H9 (cell line): ENCODE measurements around the gene ATP13A2. TPM values are rescaled to one million over a fixed set of nuclear protein-coding genes. Genes with fewer than 3 reads are reported as not detected.
"Not testable (repeated sequence)": the region's sequence is repeated elsewhere in the genome, so short reads cannot be mapped to it uniquely, and the experiment has no call there.

Experiments
- DNase-seq: peaks from one replicate; pipeline ENCODE4 v3.0.0-alpha.2; 2017
- H2AFZ ChIP-seq: one replicate; pipeline ENCODE4 v1.6.1; 2013; ENCODE audit warnings: mild to moderate bottlenecking, low read length, control low read depth, moderate library complexity
- H2AK5ac ChIP-seq: 2 replicates; pipeline ENCODE4 v1.6.1; 2013; ENCODE audit warnings: low read length, control low read depth, mixed read lengths; ENCODE audit not compliant: insufficient read length
- H2BK120ac ChIP-seq: one replicate; pipeline ENCODE4 v1.6.1; 2013; ENCODE audit warnings: low read depth, mild to moderate bottlenecking, low read length, control low read depth, inconsistent platforms; ENCODE audit not compliant: poor library complexity, severe bottlenecking
- H2BK12ac ChIP-seq: 2 replicates; pipeline ENCODE4 v1.6.1; 2013; ENCODE audit warnings: low read length, control low read depth, mixed read lengths, low read depth; ENCODE audit not compliant: insufficient read length
- H2BK15ac ChIP-seq: 2 replicates; pipeline ENCODE4 v1.6.1; 2013; ENCODE audit warnings: low read depth, low read length, control low read depth
- H2BK20ac ChIP-seq: one replicate; pipeline ENCODE4 v1.6.1; 2013; ENCODE audit warnings: low read depth, mild to moderate bottlenecking, low read length, control low read depth, inconsistent platforms; ENCODE audit not compliant: poor library complexity, severe bottlenecking
- H2BK5ac ChIP-seq: 2 replicates; pipeline ENCODE4 v1.6.1; 2013; ENCODE audit warnings: low read length, control low read depth, mixed read lengths; ENCODE audit not compliant: insufficient read length
- H3K14ac ChIP-seq: 2 replicates; pipeline ENCODE4 v1.6.1; 2013; ENCODE audit warnings: low read length, control low read depth; ENCODE audit not compliant: insufficient read depth
- H3K18ac ChIP-seq: 2 replicates; pipeline ENCODE4 v1.6.1; 2013; ENCODE audit warnings: low read depth, mild to moderate bottlenecking, mixed read lengths, low read length, control low read depth; ENCODE audit not compliant: insufficient read length
- H3K23ac ChIP-seq: 2 replicates; pipeline ENCODE4 v1.6.1; 2013; ENCODE audit warnings: low read length, control low read depth, mixed read lengths, low read depth; ENCODE audit not compliant: insufficient read length
- H3K23me2 ChIP-seq: 2 replicates; pipeline ENCODE4 v1.6.1; 2013; ENCODE audit warnings: low read depth, mild to moderate bottlenecking, mixed read lengths, low read length, control low read depth; ENCODE audit not compliant: insufficient read length, poor library complexity, severe bottlenecking
- H3K27ac ChIP-seq: 2 replicates; pipeline ENCODE4 v1.5.1; 2013; ENCODE audit warnings: low read length, control low read depth, mixed read lengths, low read depth; ENCODE audit not compliant: insufficient read length
- H3K27me3 ChIP-seq: 2 replicates; pipeline ENCODE4 v1.6.1; 2013; ENCODE audit warnings: low read length, control low read depth, inconsistent platforms; ENCODE audit not compliant: insufficient read depth
- H3K4ac ChIP-seq: 2 replicates; pipeline ENCODE4 v1.6.1; 2013; ENCODE audit warnings: low read depth, mild to moderate bottlenecking, control low read depth, inconsistent platforms, low read length, moderate library complexity
- H3K4me1 ChIP-seq: 2 replicates; pipeline ENCODE4 v1.6.1; 2013; ENCODE audit warnings: low read length, control low read depth, inconsistent platforms; ENCODE audit not compliant: insufficient read depth
- H3K4me2 ChIP-seq: 2 replicates; pipeline ENCODE4 v1.6.1; 2013; ENCODE audit warnings: low read length, control low read depth, mixed read lengths; ENCODE audit not compliant: insufficient read length, insufficient read depth
- H3K56ac ChIP-seq: 2 replicates; pipeline ENCODE4 v1.6.1; 2013; ENCODE audit warnings: low read depth, mild to moderate bottlenecking, mixed read lengths, low read length, control low read depth; ENCODE audit not compliant: insufficient read length
- H3K79me1 ChIP-seq: 2 replicates; pipeline ENCODE4 v1.6.1; 2013; ENCODE audit warnings: low read depth, mild to moderate bottlenecking, moderate library complexity, low read length, control low read depth, inconsistent platforms; ENCODE audit not compliant: insufficient read depth, poor library complexity, severe bottlenecking
- H3K79me2 ChIP-seq: 2 replicates; pipeline ENCODE4 v1.6.1; 2013; ENCODE audit warnings: low read length, control low read depth, inconsistent platforms; ENCODE audit not compliant: insufficient read depth
- H3K9ac ChIP-seq: 2 replicates; pipeline ENCODE4 v1.6.1; 2013; ENCODE audit warnings: low read length, control low read depth, mixed read lengths; ENCODE audit not compliant: insufficient read length; ENCODE audit errors: extremely low read depth
- H3K9me3 ChIP-seq: one replicate; pipeline ENCODE4 v1.6.1; 2013; ENCODE audit warnings: low read depth, low read length, inconsistent platforms; ENCODE audit not compliant: control insufficient read depth
- H3T11ph ChIP-seq: one replicate; pipeline ENCODE4 v1.6.1; 2013; ENCODE audit warnings: mild to moderate bottlenecking, low read length, control low read depth, inconsistent platforms
- H4K20me1 ChIP-seq: one replicate; pipeline ENCODE4 v1.6.1; 2013; ENCODE audit not compliant: control insufficient read depth, insufficient read length, insufficient read depth
- H4K5ac ChIP-seq: 2 replicates; pipeline ENCODE4 v1.6.1; 2013; ENCODE audit warnings: low read depth, mild to moderate bottlenecking, mixed read lengths, low read length, control low read depth; ENCODE audit not compliant: insufficient read length
- H4K8ac ChIP-seq: replicated peaks from 2 replicates; pipeline ENCODE4 v1.6.1; 2013; ENCODE audit warnings: low read length, control low read depth, mixed read lengths, low read depth; ENCODE audit not compliant: insufficient read length
- H4K91ac ChIP-seq: 2 replicates; pipeline ENCODE4 v1.6.1; 2013; ENCODE audit warnings: low read depth, mild to moderate bottlenecking, moderate library complexity, mixed read lengths, low read length, control low read depth; ENCODE audit not compliant: insufficient read length
- H3K27ac Mint-ChIP-seq, 3 experiments: 2 replicates in 2 of 3; 3 replicates in 1 of 3; pipeline ENCODE4 v1.8.0; 2020 to 2021; ENCODE audit warnings: mixed read lengths in 3 of 3, mild to moderate bottlenecking in 1 of 3, moderate library complexity in 1 of 3
- H3K27me3 Mint-ChIP-seq: 2 replicates; pipeline ENCODE4 v1.8.0; 2021; ENCODE audit warnings: low read depth, mild to moderate bottlenecking, moderate library complexity, mixed read lengths
- H3K36me3 Mint-ChIP-seq, 3 experiments: 2 replicates in 2 of 3; 3 replicates in 1 of 3; pipeline ENCODE4 v1.8.0; 2020 to 2021; ENCODE audit warnings: low read depth in 3 of 3, mixed read lengths in 3 of 3; ENCODE audit not compliant: insufficient read depth in 1 of 3
- H3K4me1 Mint-ChIP-seq, 2 experiments: 2 replicates each; pipeline ENCODE4 v1.8.0; 2020; ENCODE audit warnings: mixed read lengths in 2 of 2
- H3K4me3 Mint-ChIP-seq, 2 experiments: 2 replicates in 1 of 2; 3 replicates in 1 of 2; pipeline ENCODE4 v1.8.0; 2020 to 2021; ENCODE audit warnings: mild to moderate bottlenecking in 2 of 2, mixed read lengths in 2 of 2, moderate library complexity in 1 of 2
- H3K9me3 Mint-ChIP-seq, 2 experiments: 2 replicates in 1 of 2; 3 replicates in 1 of 2; pipeline ENCODE4 v1.8.0; 2020; ENCODE audit warnings: mild to moderate bottlenecking in 2 of 2, mixed read lengths in 2 of 2, moderate library complexity in 1 of 2
- CTCF ChIP-seq: fragments of 200-600 bp; sonication (generic); conservative IDR thresholded peaks from 3 replicates; pipeline ENCODE4 v1.8.0; 2021; ENCODE audit warnings: antibody characterized with exemption, mild to moderate bottlenecking
- WGBS: extraction: QIAGEN DNeasy Blood & Tissue Kit; methylation state at CpG from one replicate; pipeline ENCODE4 v1.1.7; 2013; ENCODE audit warnings: missing lambda C conversion rate, low lambda C conversion rate, mixed read lengths; ENCODE audit not compliant: insufficient read length; ENCODE audit errors: extremely low coverage; 5-methylcytosine and 5-hydroxymethylcytosine counted together
- total RNA-seq: library from RNA; stranded (reverse); gene quantifications from 2 replicates; pipeline ENCODE4 v1.2.1, GENCODE V29; 2021

The ATP13A2 gene
- total RNA-seq, 1 experiment from 2014 or later: 53.6 TPM

- DNase-seq: no peak
- Histone ChIP-seq H3K18ac (no peak overlapping the region), H2BK20ac (no peak overlapping the region), H3K9ac (no peak overlapping the region), H4K20me1 (no peaks in the 10 kb centered on the region), H3K9me3 (no peaks in the 10 kb centered on the region), H4K8ac (no peak overlapping the region), H3K27me3 (no peaks in the 10 kb centered on the region), H2BK120ac (no peak overlapping the region), H3K4me1 (no peaks in the 10 kb centered on the region), H3T11ph (no peak overlapping the region), H3K56ac (no peak overlapping the region), H4K91ac (no peak overlapping the region), H3K27ac (no peak overlapping the region), H3K14ac (no peak overlapping the region), H2BK5ac (no peak overlapping the region), H4K5ac (no peak overlapping the region), H2AK5ac (no peak overlapping the region), H3K79me1 (no peaks in the 10 kb centered on the region), H2BK12ac (no peak overlapping the region), H3K4ac (no peak overlapping the region), H2AFZ (no peak overlapping the region), H3K23me2 (no peaks in the 10 kb centered on the region), H3K23ac (no peak overlapping the region), H3K4me2 (no peak overlapping the region), H3K79me2 (no peaks in the 10 kb centered on the region), H2BK15ac (no peak overlapping the region)
- Mint-ChIP-seq H3K27ac (no peak overlapping the region), H3K4me3 (no peak overlapping the region), H3K27me3 (no peaks in the 10 kb centered on the region; the same call in 1 of the 2 replicates), H3K36me3 (peaks cover 4 to 30% (median 27%) of the 10 kb centered on the region in 3 experiments; a peak in 6 of 7 replicates), H3K4me1 (0 out of 4 replicates have a peak, but pooled peaks cover 0 to 3% of the 10 kb centered on the region in 2 experiments), H3K9me3 (no peaks in the 10 kb centered on the region)
- no CpG with 5 or more reads among the region's 18 CpGs for WGBS
- no peak for TF ChIP-seq CTCF
Measured at GRCh38 chr1:16954579-16954978, 57.1 kb downstream of the ATP13A2 start.

GRCh38 chr1:16952376-16952775 lies 59.4 kb downstream of the ATP13A2 start:
- not testable (repeated sequence) for H3K4me2 ChIP-seq, H2AK5ac ChIP-seq, H3K4ac ChIP-seq, H2AFZ ChIP-seq, H3T11ph ChIP-seq, H3K27me3 Mint-ChIP-seq, H2BK20ac ChIP-seq, H2BK5ac ChIP-seq, H4K20me1 ChIP-seq, H3K27ac Mint-ChIP-seq, H4K91ac ChIP-seq, H2BK120ac ChIP-seq, H3K9me3 Mint-ChIP-seq, H3K27ac ChIP-seq, H3K23ac ChIP-seq, H3K14ac ChIP-seq, H3K56ac ChIP-seq, H3K9ac ChIP-seq, H3K18ac ChIP-seq, H4K5ac ChIP-seq, H3K79me2 ChIP-seq, H3K27me3 ChIP-seq, H2BK15ac ChIP-seq, H3K23me2 ChIP-seq, H3K4me1 Mint-ChIP-seq, H4K8ac ChIP-seq, H3K79me1 ChIP-seq, H2BK12ac ChIP-seq, H3K9me3 ChIP-seq, H3K4me1 ChIP-seq, DNase-seq
- no CpG with 5 or more reads among the region's 4 CpGs for WGBS
- Mint-ChIP-seq H3K36me3 (peaks cover 4 to 33% (median 26%) of the 10 kb centered on the region in 3 experiments; a peak in 6 of 7 replicates), H3K4me3 (peak overlapping the region in 1 of 2 experiments; percentile 50; a peak in 1 of 5 replicates)
